Measurements from ENCODE around the gene CYB561A3.

Gene CYB561A3

DNA sequence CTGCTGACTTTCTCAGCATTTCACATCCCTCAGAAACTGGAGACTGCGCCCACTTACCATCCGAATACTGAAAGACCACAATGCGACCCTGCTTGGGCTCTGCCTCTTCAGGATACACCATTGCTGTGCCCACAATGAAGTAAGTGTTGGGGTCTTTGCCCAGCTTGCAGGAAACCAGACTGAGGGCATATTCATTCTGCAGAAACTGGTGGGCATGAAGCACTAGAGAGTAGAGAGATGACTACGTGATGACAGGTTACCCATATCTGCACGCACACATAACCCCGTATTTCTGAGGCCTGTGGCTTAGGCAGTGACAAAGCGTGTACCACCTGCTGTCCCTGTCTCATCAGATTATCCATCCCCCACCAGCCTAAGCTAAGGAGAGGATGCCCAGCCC, 51.9 kb downstream of the CYB561A3 start:
- DNase-seq = no peak

DNA sequence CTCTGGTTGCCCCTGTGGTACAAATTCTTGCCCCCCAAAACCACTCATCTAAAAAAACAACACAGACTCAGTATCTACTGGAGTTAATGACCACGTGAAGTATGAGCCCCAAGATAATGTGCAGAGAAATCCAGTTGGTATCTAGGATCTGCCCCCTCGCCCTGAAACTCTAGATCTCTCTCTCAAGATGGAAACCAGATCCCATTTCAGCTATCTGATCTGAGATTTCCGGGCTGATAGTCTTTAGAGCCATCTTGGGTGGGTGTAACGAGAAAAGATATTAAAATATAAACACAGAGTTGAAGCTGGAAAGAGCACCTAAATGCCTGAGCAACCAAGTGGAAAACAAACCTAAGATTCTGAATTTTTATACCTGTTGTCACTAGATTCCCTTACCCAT, 52.5 kb downstream of the CYB561A3 start:
- DNase-seq = no peak

DNA sequence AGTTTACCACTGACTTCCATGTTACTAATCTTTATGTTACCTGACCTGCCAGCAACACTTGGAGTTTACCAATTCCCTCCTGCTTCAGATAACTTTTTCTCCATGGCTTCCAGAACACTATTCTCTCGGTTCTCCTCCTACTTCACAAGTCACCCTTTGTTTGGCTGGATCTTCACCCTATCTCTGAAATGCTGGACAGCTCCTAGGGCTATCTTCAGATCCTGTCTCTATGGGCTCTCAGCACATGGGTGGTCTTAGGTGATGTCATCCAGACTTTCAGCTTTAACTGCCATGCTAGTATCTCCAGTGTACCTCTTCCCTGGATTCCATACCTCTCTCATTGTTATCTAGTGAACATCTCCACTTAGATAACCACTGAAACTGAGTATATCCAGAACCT, 54.3 kb downstream of the CYB561A3 start:
- no peak for DNase-seq

DNA sequence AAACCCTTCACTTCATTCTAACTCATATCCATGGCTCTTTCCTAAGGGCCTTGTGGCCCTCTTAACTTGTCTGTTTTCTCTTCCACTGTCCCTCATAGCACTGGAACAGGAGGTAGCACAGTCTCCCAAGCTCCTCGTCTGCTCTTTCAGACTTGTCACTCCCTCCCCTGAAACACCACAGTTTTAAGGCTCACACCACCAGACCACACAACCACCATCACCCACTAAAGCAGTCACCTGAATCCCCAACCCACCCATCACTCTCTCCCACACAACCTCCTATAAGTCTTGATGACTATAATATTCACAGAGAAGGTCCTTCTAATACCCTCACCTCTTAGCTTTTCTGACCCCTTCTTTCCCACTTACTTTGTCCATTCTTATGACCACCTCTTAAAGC, 55.5 kb downstream of the CYB561A3 start:
- DNase-seq = no peak

DNA sequence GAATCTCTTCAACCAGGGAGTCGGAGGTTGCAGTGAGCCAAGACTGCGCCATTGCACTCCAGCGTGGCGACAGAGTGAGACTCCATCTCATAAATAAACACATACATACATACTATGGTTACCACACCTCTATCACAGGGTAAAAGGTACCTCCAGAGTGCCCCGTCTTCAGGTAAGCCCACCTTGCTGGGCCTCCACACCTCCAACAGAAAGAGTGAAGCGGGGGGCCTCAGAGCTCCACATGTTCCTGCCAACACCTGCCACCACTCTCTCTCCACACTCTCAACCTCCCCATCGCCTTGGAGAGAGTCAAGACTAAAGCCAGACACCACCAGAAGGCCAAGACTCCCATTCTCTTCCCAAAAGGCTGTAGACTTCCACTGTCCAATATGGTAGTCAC, 56.3 kb downstream of the CYB561A3 start:
- DNase-seq = no peak

DNA sequence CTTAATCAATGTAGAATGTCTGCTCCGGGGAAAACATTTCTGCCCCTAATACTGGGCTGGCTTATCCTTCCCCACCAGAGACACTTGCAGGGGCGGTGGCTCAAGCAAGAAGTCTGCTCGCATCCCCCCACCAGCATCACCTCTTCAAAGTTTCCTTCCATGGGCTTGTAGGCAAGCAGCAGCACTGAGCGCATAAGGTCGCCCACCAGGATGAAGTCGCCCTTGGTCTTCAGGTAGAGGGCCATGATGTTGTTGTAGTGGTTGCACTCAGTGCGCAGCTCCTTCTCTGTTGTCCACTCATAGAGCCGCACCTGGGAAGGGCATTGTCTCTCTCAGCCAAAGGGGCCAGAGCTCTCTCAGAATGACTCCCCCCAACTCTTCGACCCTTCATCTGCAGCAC, 58.0 kb downstream of the CYB561A3 start:
- no peak for DNase-seq

DNA sequence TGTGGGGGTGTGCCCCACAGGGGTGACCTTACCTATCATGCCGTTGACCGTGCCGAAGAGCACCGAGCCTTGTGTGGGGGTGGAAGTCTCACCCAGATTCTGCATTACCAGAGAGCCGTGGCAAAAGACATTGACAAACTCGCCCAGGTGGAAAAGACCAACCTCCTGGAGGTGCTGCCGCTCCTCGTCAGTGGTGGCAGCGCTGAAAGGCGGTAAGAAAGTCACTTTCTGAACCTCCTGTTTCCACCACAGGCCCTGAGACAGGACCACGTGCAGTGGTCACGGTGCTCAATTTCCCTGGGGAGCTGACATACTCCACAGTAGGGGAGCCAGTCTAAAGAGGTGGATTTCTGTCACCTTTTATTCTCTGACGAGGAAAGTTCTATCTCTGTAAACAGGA, 59.1 kb downstream of the CYB561A3 start:
- no peak for DNase-seq

Measured in hematopoietic multipotent progenitor cell treated with erythropoietin and hydrocortisone succinate and interleukin-3 and kit ligand, for 4 days (in vitro differentiated cells).